H1 (cell line): ENCODE data around the gene TXNDC2. TPM values are rescaled to one million over a fixed set of nuclear protein-coding genes. Genes with fewer than 3 reads are reported as not detected.
"Not testable (repeated sequence)": the region's sequence is repeated elsewhere in the genome, so short reads cannot be mapped to it uniquely, and the experiment has no call there.

Experiments used
- CTCF ChIA-PET: fragments of 300-600 bp; sonication (Branson Sonifier 250); formaldehyde crosslinking; loops from one replicate; lab custom pipeline; 2021; ENCODE audit not compliant: partially characterized antibody; lab: Charles Lee
- POLR2A ChIA-PET: fragments of 300-600 bp; sonication (Branson Sonifier 250); formaldehyde crosslinking; loops from one replicate; lab custom pipeline; 2021; ENCODE audit warnings: inconsistent platforms; ENCODE audit not compliant: partially characterized antibody; lab: Charles Lee
- DNase-seq, 2 experiments: peaks; one replicate each; pipeline versions ENCODE4 v3.0.0 to v3.0.0-alpha.2; 2010 to 2022; ENCODE audit warnings: low spot score in 2 of 2, low read depth in 1 of 2, mixed read lengths in 1 of 2
- FAIRE-seq: peaks from 2 replicates; lab custom pipeline; 2011; peaks lifted over from hg19 to GRCh38; lab: Jason Lieb, UNC
- H2AFZ ChIP-seq: 2 replicates; pipeline ENCODE4 v1.8.1; 2012; ENCODE audit warnings: low read length, inconsistent platforms
- H2AK5ac ChIP-seq: 2 replicates; pipeline ENCODE4 v1.6.1; 2013; ENCODE audit warnings: low read depth, low read length
- H2BK120ac ChIP-seq: replicated peaks from 2 replicates; pipeline ENCODE3; 2013; ENCODE audit warnings: low read depth, low read length, inconsistent platforms
- H2BK12ac ChIP-seq: 2 replicates; pipeline ENCODE4 v1.6.1; 2013; ENCODE audit warnings: low read depth, low read length
- H2BK15ac ChIP-seq: 2 replicates; pipeline ENCODE4 v1.6.1; 2013; ENCODE audit warnings: low read length
- H2BK20ac ChIP-seq: 2 replicates; pipeline ENCODE4 v1.6.1; 2013; ENCODE audit warnings: low read length
- H2BK5ac ChIP-seq: 2 replicates; pipeline ENCODE4 v1.6.1; 2013; ENCODE audit warnings: low read depth, low read length
- H3K14ac ChIP-seq: 2 replicates; pipeline ENCODE4 v1.6.1; 2013; ENCODE audit warnings: inconsistent platforms; ENCODE audit not compliant: insufficient read length
- H3K18ac ChIP-seq: 2 replicates; pipeline ENCODE4 v1.6.1; 2013; ENCODE audit warnings: low read length; ENCODE audit errors: extremely low read depth
- H3K23ac ChIP-seq: 2 replicates; pipeline ENCODE4 v1.6.1; 2013; ENCODE audit warnings: inconsistent platforms; ENCODE audit not compliant: insufficient read length
- H3K23me2 ChIP-seq: 2 replicates; pipeline ENCODE4 v1.6.1; 2013; ENCODE audit warnings: low read depth, low read length
- H3K27ac ChIP-seq: 2 replicates; pipeline ENCODE4 v1.6.1; 2011; ENCODE audit warnings: low read depth, low read length, inconsistent platforms
- H3K27me3 ChIP-seq, 4 experiments: replicated peaks in 1 of 4; 1 replicate in 1 of 4; 2 replicates in 3 of 4; pipeline versions ENCODE4 v1.6.1 to v1.8.1; 2011 to 2013; ENCODE audit warnings: low read length in 3 of 4, mild to moderate bottlenecking in 3 of 4, inconsistent platforms in 2 of 4, mixed read lengths in 2 of 4, moderate library complexity in 1 of 4; ENCODE audit not compliant: control insufficient read depth in 3 of 4, insufficient read depth in 3 of 4; ENCODE audit errors: extremely low read depth in 1 of 4
- H3K36me3 ChIP-seq, 4 experiments: 2 replicates each; pipeline versions ENCODE4 v1.6.1 to v1.8.1; 2011 to 2013; ENCODE audit warnings: mild to moderate bottlenecking in 4 of 4, low read length in 3 of 4, moderate library complexity in 2 of 4, control low read depth in 1 of 4, inconsistent platforms in 1 of 4; ENCODE audit not compliant: insufficient read depth in 4 of 4, control insufficient read depth in 2 of 4
- H3K4ac ChIP-seq: replicated peaks from 2 replicates; pipeline ENCODE3; 2013; ENCODE audit warnings: low read length, low read depth, mixed read lengths, inconsistent platforms; ENCODE audit not compliant: insufficient read length
- H3K4me1 ChIP-seq, 4 experiments: replicated peaks in 1 of 4; 1 replicate in 1 of 4; 2 replicates in 3 of 4; pipeline versions ENCODE4 v1.6.1 to v1.8.1; 2011 to 2013; ENCODE audit warnings: low read length in 3 of 4, inconsistent platforms in 2 of 4, mixed read lengths in 1 of 4; ENCODE audit not compliant: insufficient read depth in 4 of 4, control insufficient read depth in 3 of 4
- H3K4me2 ChIP-seq, 2 experiments: 2 replicates each; pipeline versions ENCODE4 v1.6.1 to v1.8.1; 2011 to 2013; ENCODE audit warnings: low read depth in 2 of 2, low read length in 2 of 2, control low read depth in 1 of 2, inconsistent platforms in 1 of 2, mild to moderate bottlenecking in 1 of 2; ENCODE audit not compliant: insufficient read depth in 1 of 2
- H3K4me3 ChIP-seq, 4 experiments: fragments of 200-600, 300-600 bp in 1 of 4; sonication (generic), shearing (Covaris generic), sonication (Bioruptor Twin) in 1 of 4; 2 replicates each; pipeline versions ENCODE4 v1.5.1 to v1.8.1; 2011 to 2016; ENCODE audit warnings: low read length in 4 of 4, low read depth in 3 of 4, control low read depth in 2 of 4, inconsistent platforms in 2 of 4, mild to moderate bottlenecking in 2 of 4, mixed read lengths in 1 of 4, moderate library complexity in 1 of 4; ENCODE audit not compliant: insufficient read depth in 2 of 4; ENCODE audit errors: extremely low read depth in 1 of 4
- H3K56ac ChIP-seq: replicated peaks from 2 replicates; pipeline ENCODE3; 2013; ENCODE audit warnings: low read depth, mild to moderate bottlenecking, mixed read lengths, low read length, inconsistent platforms; ENCODE audit not compliant: insufficient read length
- H3K79me1 ChIP-seq: 2 replicates; pipeline ENCODE4 v1.6.1; 2013; ENCODE audit warnings: low read depth, low read length, control low read depth
- H3K79me2 ChIP-seq, 2 experiments: 2 replicates each; pipeline versions ENCODE4 v1.6.1 to v1.8.1; 2012 to 2013; ENCODE audit warnings: low read length in 2 of 2, mild to moderate bottlenecking in 2 of 2, inconsistent platforms in 1 of 2; ENCODE audit not compliant: insufficient read depth in 2 of 2, control insufficient read depth in 1 of 2
- H3K9ac ChIP-seq, 4 experiments: replicated peaks in 1 of 4; 1 replicate in 1 of 4; 2 replicates in 3 of 4; pipeline versions ENCODE4 v1.6.1 to v1.8.1; 2011 to 2013; ENCODE audit warnings: low read depth in 3 of 4, low read length in 3 of 4, control low read depth in 2 of 4, mild to moderate bottlenecking in 2 of 4, moderate library complexity in 2 of 4, inconsistent platforms in 1 of 4; ENCODE audit errors: extremely low read depth in 1 of 4
- H3K9me3 ChIP-seq, 2 experiments: 2 replicates each; pipeline versions ENCODE4 v1.6.1 to v1.8.1; 2012 to 2013; ENCODE audit warnings: mild to moderate bottlenecking in 2 of 2, moderate library complexity in 2 of 2, control low read depth in 1 of 2, inconsistent platforms in 1 of 2, low read depth in 1 of 2, low read length in 1 of 2, mixed read lengths in 1 of 2; ENCODE audit not compliant: insufficient read depth in 2 of 2
- H4K20me1 ChIP-seq, 2 experiments: replicated peaks in 1 of 2; 2 replicates each; pipeline versions ENCODE3 to v1.8.1; 2011 to 2013; ENCODE audit warnings: inconsistent platforms in 2 of 2, low read length in 2 of 2, mild to moderate bottlenecking in 1 of 2; ENCODE audit not compliant: insufficient read depth in 2 of 2, control insufficient read depth in 1 of 2
- H4K5ac ChIP-seq: 2 replicates; pipeline ENCODE4 v1.6.1; 2013; ENCODE audit warnings: low read length, low read depth, mixed read lengths, inconsistent platforms; ENCODE audit not compliant: insufficient read length
- H4K8ac ChIP-seq: 2 replicates; pipeline ENCODE4 v1.8.0; 2013; ENCODE audit warnings: mild to moderate bottlenecking, moderate library complexity, low read length, inconsistent platforms; ENCODE audit not compliant: insufficient read depth; ENCODE audit errors: extremely low read depth
- H4K91ac ChIP-seq: replicated peaks from 2 replicates; pipeline ENCODE3; 2013; ENCODE audit warnings: low read length, mixed read lengths, inconsistent platforms; ENCODE audit not compliant: insufficient read length
- WGBS, 2 experiments: shearing (Covaris generic) in 1 of 2; methylation state at CpG; one replicate each; pipeline versions ENCODE4 v1.1.6 to v1.1.7; 2013 to 2015; ENCODE audit warnings: low lambda C conversion rate in 2 of 2, mixed read lengths in 2 of 2, inconsistent platforms in 1 of 2, low coverage in 1 of 2, missing lambda C conversion rate in 1 of 2; ENCODE audit not compliant: insufficient replicate concordance in 2 of 2, insufficient coverage in 1 of 2, insufficient read length in 1 of 2; ENCODE audit errors: extremely low coverage in 1 of 2, missing lambda C conversion rate in 1 of 2; 5-methylcytosine and 5-hydroxymethylcytosine counted together
- polyA plus RNA-seq, 7 experiments: library from polyadenylated mRNA; depleted of rRNA in 3 of 7; stranded (reverse) in 5 of 7; unstranded in 2 of 7; fragments of >200 nt in 5 of 7; fragments of 200-250 nt in 2 of 7; gene quantifications; 1 replicate in 5 of 7; 2 replicates in 1 of 7; 4 replicates in 1 of 7; pipeline versions ENCODE4 v1.2.1 to v1.2.3, GENCODE V29; 2011 to 2013; ENCODE audit warnings: missing spikeins in 2 of 7, mixed read lengths in 2 of 7
- total RNA-seq: library from RNA; stranded (reverse); fragmentation: NEBNext Ultra II Directional; extraction: Animal tissue kit (Norgen Biotek cat#: 25700); gene quantifications from 2 replicates; pipeline ENCODE4 v1.2.1, GENCODE V29; 2021

TXNDC2 gene
- total and polyA plus RNA-seq, 2 of the 8 experiments (the other 6 are each of a cell fraction or from before 2014, with no cell fraction given) = 0.09 TPM; not detected in 1

GRCh38 chr18:9899550-9899930, 13.8 kb downstream of the TXNDC2 start:
- not testable (repeated sequence) for H2AFZ ChIP-seq, H4K8ac ChIP-seq, H3K4me2 ChIP-seq, H3K27ac ChIP-seq, H4K20me1 ChIP-seq, H2BK5ac ChIP-seq, H4K5ac ChIP-seq, H3K4me1 ChIP-seq, H3K18ac ChIP-seq, H3K36me3 ChIP-seq, H3K4ac ChIP-seq, H3K9ac ChIP-seq, H3K79me1 ChIP-seq, H3K56ac ChIP-seq, H3K9me3 ChIP-seq, H3K27me3 ChIP-seq, H3K79me2 ChIP-seq, H3K4me3 ChIP-seq, H2BK12ac ChIP-seq, H2BK20ac ChIP-seq, DNase-seq, H2AK5ac ChIP-seq, FAIRE-seq, H4K91ac ChIP-seq, H2BK120ac ChIP-seq, H3K23ac ChIP-seq, H3K14ac ChIP-seq, H3K23me2 ChIP-seq, H2BK15ac ChIP-seq
- ChIA-PET POLR2A (interaction anchor here (0.7 kb wide), 1 partner anchor 341 kb away, joined by 4 read pairs; no protein-coding TSS in a partner anchor), CTCF (interaction anchor here (0.6 to 1.0 kb wide), 3 partner anchors 9 to 88 kb away, joined by 3 to 4 read pairs (median 3); no protein-coding TSS in a partner anchor)
- WGBS, 2 experiments = 100% methylated on average over 1 of the region's 1 CpG; no CpG with 5 or more reads in 1 of the 2 experiments
